ENCODE measurements around the gene GATA5. TPM values are rescaled to one million over a fixed set of nuclear protein-coding genes. Genes with fewer than 3 reads are reported as not detected.

GATA5 gene
- total RNA-seq, 1 experiment from 2014 or later = not detected

- Histone ChIP-seq H3K79me2 (ENCODE audit: insufficient read depth, low read length) (no peaks in the 10 kb centered on the region), H3K27ac (ENCODE audit: low read depth, low read length) (peak overlapping the region; percentile 15; the same call in 1 of the 2 replicates), H3K27me3 (ENCODE audit: insufficient read depth, low read length) (no peaks in the 10 kb centered on the region), H3K4me3 (replicated peaks in 1 of 2; ENCODE audit: low read depth in 1 of 2, low read length in 2 of 2) (no peak overlapping the region), H4K20me1 (ENCODE audit: insufficient read depth) (no peaks in the 10 kb centered on the region), H3K36me3 (ENCODE audit: control insufficient read depth in 1 of 2, insufficient read depth in 2 of 2, low read length in 2 of 2) (no peaks in the 10 kb centered on the region), H3K4me1 (ENCODE audit: control insufficient read depth in 1 of 2, insufficient read depth in 2 of 2, low read length in 2 of 2) (peaks cover 6 to 17% of the 10 kb centered on the region in 2 experiments; a peak in 3 of 4 replicates), H3K4me2 (ENCODE audit: low read length) (peak overlapping the region; percentile 36), H3K9me3 (ENCODE audit: control insufficient read depth in 1 of 2, insufficient read depth in 1 of 2, low read depth in 1 of 2, low read length in 2 of 2) (no peaks in the 10 kb centered on the region), H2AFZ (ENCODE audit: low read depth, low read length, poor library complexity, severe bottlenecking) (peak overlapping the region; percentile 5), H3K9ac (ENCODE audit: low read length) (0 out of 2 replicates have a peak overlapping the region, but pooled peaks have one; percentile 2), H3K9me2 (ENCODE audit: insufficient read depth) (no peaks in the 10 kb centered on the region)
- ATAC-seq (peak; percentile 88), DNase-seq (ENCODE audit: low read depth, low spot score) (peak; percentile 21)
- ChIA-PET CTCF (interaction anchor here (0.8 to 1.8 kb wide), 12 partner anchors 12 to 378 kb away, joined by 3 to 28 read pairs (median 4); no protein-coding TSS in a partner anchor), POLR2A (interaction anchor here (0.6 kb wide), 1 partner anchor 133 kb away, joined by 3 read pairs; no protein-coding TSS in a partner anchor), RAD21 (ENCODE audit: low non-redundant PET in 1 of 2, low total read pairs in 2 of 2, uncharacterized antibody in 2 of 2, unreplicated experiment in 2 of 2) (interaction anchor here (0.6 to 1.7 kb wide), 3 partner anchors 73 to 117 kb away, joined by 4 to 11 read pairs (median 6); partner anchors contain the start of gene RBBP8NL (in 1 of the 2))
- intact Hi-C loops (cut with micrococcal nuclease) = loop anchor here (1.0 to 5.0 kb wide), 2 partner anchors 116 to 292 kb away; no protein-coding TSS in a partner anchor
- TF ChIP-seq CTCF (IDR thresholded peaks at IDR 0.05 in 2 of 3, conservative IDR thresholded peaks at IDR 0.05 in 1 of 3; ENCODE audit: borderline replicate concordance in 1 of 3, insufficient read depth in 1 of 3, low read depth in 2 of 3, low read length in 2 of 3) (peak; percentile 82 to 95 (median 90)), ZFX (IDR thresholded peaks at IDR 0.05) (no peak), RAD21 (IDR thresholded peaks at IDR 0.05; ENCODE audit: low read depth) (peak; percentile 96), POLR2AphosphoS5 (IDR thresholded peaks at IDR 0.05; ENCODE audit: low read depth, low read length) (no peak)
- BruUV-seq (replicated peaks) = no TSS peak
These were observed 24.6 kb upstream of the GATA5 start for GRCh38 chr20:62500237-62500864.
